WTC11 (cell line): Measurements from ENCODE around the gene NAGLU.

Experiments used
- CDX4 ChIP-seq: fragments of 250-450 bp; sonication (Bioruptor Pico); IDR thresholded peaks from 2 replicates; pipeline ENCODE4 v1.9.0; 2021; ENCODE audit warnings: moderate library complexity, mild to moderate bottlenecking, inconsistent platforms, borderline replicate concordance
- CTCF ChIP-seq: fragments of 200-600 bp; IDR thresholded peaks from 2 replicates; pipeline ENCODE4 v1.8.0; 2022; ENCODE audit warnings: antibody characterized with exemption
- ELF4 ChIP-seq: sonication (generic); formaldehyde crosslinking; IDR thresholded peaks from 2 replicates; pipeline ENCODE4 v1.8.1; 2022; ENCODE audit warnings: low read depth, mild to moderate bottlenecking, moderate library complexity, missing genetic modification reagents
- MAX ChIP-seq: sonication (generic); formaldehyde crosslinking; IDR thresholded peaks from 2 replicates; pipeline ENCODE4 v1.8.0; 2022; ENCODE audit warnings: mild to moderate bottlenecking, missing genetic modification reagents
- NFYB ChIP-seq: sonication (generic); formaldehyde crosslinking; conservative IDR thresholded peaks from 2 replicates; pipeline ENCODE4 v1.8.0; 2022; ENCODE audit warnings: low read depth, missing genetic modification reagents
- NR3C1 ChIP-seq: sonication (generic); formaldehyde crosslinking; conservative IDR thresholded peaks from 2 replicates; pipeline ENCODE4 v1.8.1; 2023; ENCODE audit warnings: low read depth, mild to moderate bottlenecking, missing genetic modification reagents
- PRDM15 ChIP-seq: sonication (generic); formaldehyde crosslinking; IDR thresholded peaks from 2 replicates; pipeline ENCODE4 v1.8.0; 2022; ENCODE audit warnings: missing genetic modification reagents
- STAT6 ChIP-seq: sonication (generic); formaldehyde crosslinking; conservative IDR thresholded peaks from 2 replicates; pipeline ENCODE4 v1.8.1; 2023; ENCODE audit warnings: mild to moderate bottlenecking, low read depth, missing genetic modification reagents, moderate library complexity
- USF1 ChIP-seq: sonication (generic); formaldehyde crosslinking; IDR thresholded peaks from 2 replicates; pipeline ENCODE4 v1.8.0; 2022; ENCODE audit warnings: mild to moderate bottlenecking, missing genetic modification reagents
- ZMAT4 ChIP-seq: fragments of 250-450 bp; sonication (Bioruptor Pico); IDR thresholded peaks from 2 replicates; pipeline ENCODE4 v1.9.0; 2021; ENCODE audit warnings: mild to moderate bottlenecking
- ZNF263 ChIP-seq: sonication (generic); formaldehyde crosslinking; IDR thresholded peaks from 2 replicates; pipeline ENCODE4 v1.8.1; 2022; ENCODE audit warnings: low read depth, mild to moderate bottlenecking, moderate library complexity, missing genetic modification reagents
- ZNF416 ChIP-seq: fragments of 250-450 bp; sonication (Bioruptor Pico); IDR thresholded peaks from 2 replicates; pipeline ENCODE4 v1.9.0; 2021; ENCODE audit warnings: mild to moderate bottlenecking, inconsistent platforms

- TF ChIP-seq ZMAT4 (CRISPR knock-in tag) (no peak), STAT6 (no peak), CTCF (no peak), NR3C1 (CRISPR knock-in tag) (no peak), NFYB (no peak), PRDM15 (CRISPR knock-in tag) (no peak), MAX (CRISPR knock-in tag) (no peak), USF1 (CRISPR knock-in tag) (no peak), ZNF263 (CRISPR knock-in tag) (no peak), ELF4 (CRISPR knock-in tag) (no peak), CDX4 (CRISPR knock-in tag) (no peak), ZNF416 (CRISPR knock-in tag) (no peak)
These were observed 15.0 kb upstream of the NAGLU start for GRCh38 chr17:42521036-42521435.
